Kidney (tissue), 14 donors: ENCODE measurements around the gene CALHM2. TPM values are rescaled to one million over a fixed set of nuclear protein-coding genes. Genes with fewer than 3 reads are reported as not detected.

Experiments
- DNase-seq, 5 donors: peaks; one replicate each; pipeline ENCODE4 v3.0.0-alpha.2; 2013 to 2020
- FAIRE-seq: peaks from 2 replicates; lab custom pipeline; 2012; peaks lifted over from hg19 to GRCh38; lab: Jason Lieb, UNC
- H3K27ac ChIP-seq, 2 donors: one replicate each; pipeline ENCODE4 v1.7.0; 2013; ENCODE audit warnings: low read depth in 2 of 2, low read length in 2 of 2, inconsistent platforms in 1 of 2
- H3K27me3 ChIP-seq: one replicate; pipeline ENCODE4 v1.7.1; 2013; ENCODE audit warnings: low read length, inconsistent platforms; ENCODE audit not compliant: control insufficient read depth, insufficient read depth
- H3K36me3 ChIP-seq, 3 donors: one replicate each; pipeline versions ENCODE4 v1.7.0 to v1.7.1; 2013; ENCODE audit warnings: low read length in 3 of 3, control low read depth in 1 of 3, inconsistent platforms in 1 of 3; ENCODE audit not compliant: insufficient read depth in 3 of 3, control insufficient read depth in 2 of 3
- H3K4me1 ChIP-seq, 3 donors: one replicate each; pipeline versions ENCODE4 v1.7.0 to v1.7.1; 2013; ENCODE audit warnings: low read length in 3 of 3, inconsistent platforms in 1 of 3, low read depth in 1 of 3; ENCODE audit not compliant: control insufficient read depth in 2 of 3, insufficient read depth in 2 of 3
- H3K4me3 ChIP-seq, 3 donors: one replicate each; pipeline versions ENCODE4 v1.7.0 to v1.8.1; 2013; ENCODE audit warnings: low read length in 3 of 3, control low read depth in 1 of 3, inconsistent platforms in 1 of 3
- H3K9ac ChIP-seq, 3 donors: one replicate each; pipeline versions ENCODE4 v1.7.0 to v1.7.1; 2013; ENCODE audit warnings: low read length in 3 of 3, control low read depth in 1 of 3, inconsistent platforms in 1 of 3
- H3K9me3 ChIP-seq, 3 donors: one replicate each; pipeline versions ENCODE4 v1.7.0 to v1.7.1; 2013; ENCODE audit warnings: low read length in 3 of 3, control low read depth in 1 of 3, inconsistent platforms in 1 of 3; ENCODE audit not compliant: control insufficient read depth in 2 of 3, insufficient read depth in 1 of 3
- CTCF ChIP-seq: IDR thresholded peaks from 3 replicates; pipeline ENCODE4 v1.5.1; 2012; ENCODE audit warnings: mild to moderate bottlenecking, moderate library complexity, borderline replicate concordance; ENCODE audit not compliant: insufficient read depth; ENCODE audit errors: extremely low read depth
- intact Hi-C: fragments of 100-400 bp; cut with DNase I; formaldehyde crosslinking; loops from one replicate; pipeline ENCODE4 v1.11.1; 2022
- polyA plus RNA-seq: library from polyadenylated mRNA; stranded (reverse); fragments of 350-450 nt; fragmentation: Illumina TruSeq; extraction: RNeasy Lipid Tissue Mini Kit (QIAGEN cat#74804); gene quantifications from one replicate; pipeline ENCODE4 v1.2.3, GENCODE V29; 2014; ENCODE audit warnings: low read depth, low replicate concordance; ENCODE audit not compliant: insufficient read depth
- total RNA-seq: library from RNA; stranded (reverse); fragmentation: NEBNext Ultra II Directional; extraction: Animal tissue kit (Norgen Biotek cat#: 25700); gene quantifications from one replicate; pipeline ENCODE4 v1.2.1, GENCODE V29; 2021
- donor health status: control.
- donor health status: control.
- donor health status: control.
- donor health status: control.
- donor health status: control.
- donor health status: DM: yes; HTN: yes; CAD: no.
- donor health status: Normal renal cell carcinoma (clear cell type).

The CALHM2 gene
- total and polyA plus RNA-seq, 2 donors from 2014 or later, result 8.0 to 26.0 TPM

- Histone ChIP-seq H3K4me3 (peak overlapping the region; percentile 19 to 71 (median 33)), H3K4me1 (peaks cover 0 to 22% (median 0%) of the 10 kb centered on the region in 3 donors), H3K36me3 (peaks cover 0 to under 1% (median 0%) of the 10 kb centered on the region in 3 donors), H3K9ac (peak overlapping the region in 2 of 3 donors; percentile 17 to 46), H3K27me3 (no peaks in the 10 kb centered on the region), H3K9me3 (no peaks in the 10 kb centered on the region), H3K27ac (peak overlapping the region in 1 of 2 donors; percentile 57)
- no peak for FAIRE-seq
- peak in 3 of 5 donors; percentile 3 to 80 (median 10) for DNase-seq
- no peak for TF ChIP-seq CTCF
- intact Hi-C loops, result no loop called here
Measured at GRCh38 chr10:103452506-103453230, 498 bp upstream of the CALHM2 start.

GRCh38 chr10:103451091-103451813 lies 918 bp downstream of the CALHM2 start:
- peaks cover 0 to 4% (median 0%) of the 10 kb centered on the region in 3 donors for H3K36me3 ChIP-seq
- no peak for TF ChIP-seq CTCF
- H3K9ac ChIP-seq, result peak overlapping the region in 2 of 3 donors; percentile 16 to 58
- peak overlapping the region; percentile 57 to 62 for H3K27ac ChIP-seq
- H3K9me3 ChIP-seq, result no peaks in the 10 kb centered on the region
- intact Hi-C loops, result no loop called here
- DNase-seq (peak in 3 of 5 donors; percentile 7 to 92 (median 27)), FAIRE-seq (no peak)
- H3K4me3 ChIP-seq, result peak overlapping the region; percentile 37 to 71 (median 59)
- peaks cover 0 to 22% (median 0%) of the 10 kb centered on the region in 3 donors for H3K4me1 ChIP-seq
- no peaks in the 10 kb centered on the region for H3K27me3 ChIP-seq

DNA sequence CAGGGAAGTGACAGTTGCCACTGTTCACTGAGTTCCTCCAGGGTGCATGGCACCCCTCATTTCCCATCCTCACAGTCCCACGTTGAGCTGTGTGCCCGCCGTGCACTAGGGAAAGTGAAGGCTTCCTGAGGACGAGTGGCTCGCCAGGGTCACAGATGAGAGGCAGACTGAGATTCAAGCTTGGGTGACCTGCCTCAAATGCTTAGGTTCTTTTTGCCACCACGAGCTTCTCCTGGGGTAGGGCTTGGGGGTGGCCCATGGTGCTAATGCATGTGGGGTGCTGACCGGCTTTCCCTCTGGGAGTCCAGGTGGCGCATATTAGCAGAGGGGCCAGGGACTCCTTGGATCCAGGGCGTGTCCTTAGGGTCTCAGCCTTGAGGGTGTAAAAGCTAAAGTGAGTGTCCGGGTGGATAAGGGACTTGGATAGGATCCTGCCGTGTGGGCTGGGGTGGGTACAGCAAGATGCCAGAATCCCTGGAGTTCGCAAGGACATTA lies 1.9 kb downstream of the CALHM2 start:
- no peak for TF ChIP-seq CTCF
- Histone ChIP-seq H3K27ac (no peak overlapping the region), H3K9ac (no peak overlapping the region), H3K4me3 (no peak overlapping the region), H3K4me1 (peaks cover 0 to 22% (median 3%) of the 10 kb centered on the region in 3 donors), H3K36me3 (peaks cover 0 to 9% (median 5%) of the 10 kb centered on the region in 3 donors), H3K9me3 (no peaks in the 10 kb centered on the region), H3K27me3 (no peaks in the 10 kb centered on the region)
- intact Hi-C loops, result no loop called here
- DNase-seq (no peak), FAIRE-seq (no peak)
